ENCODE measurements around the gene SRSF8. TPM values are rescaled to one million over a fixed set of nuclear protein-coding genes. Genes with fewer than 3 reads are reported as not detected.
A peak's percentile ranks its signal among the peaks of the same experiment; 100 is the strongest.
"Not testable (repeated sequence)": the region's sequence is repeated elsewhere in the genome, so short reads cannot be mapped to it uniquely, and the experiment has no call there.

The SRSF8 gene
- total RNA-seq, 1 donor from 2014 or later: 43.6 TPM

GRCh38 chr11:95095858-95096587, 29.3 kb downstream of the SRSF8 start:
- DNase-seq (ENCODE audit: low spot score): no peak

GRCh38 chr11:95097209-95097608, 30.5 kb downstream of the SRSF8 start:
- no peak for DNase-seq (ENCODE audit: low spot score)

- no peak for DNase-seq (ENCODE audit: low spot score)
Measured at GRCh38 chr11:95098826-95099225, 32.1 kb downstream of the SRSF8 start.

- DNase-seq (ENCODE audit: low spot score): no peak
Measured at GRCh38 chr11:95100191-95100648, 33.5 kb downstream of the SRSF8 start.

- no peak for DNase-seq (ENCODE audit: low spot score)
Measured at GRCh38 chr11:95100856-95101507, 34.3 kb downstream of the SRSF8 start.

GRCh38 chr11:95101935-95102334, 35.2 kb downstream of the SRSF8 start:
- DNase-seq (ENCODE audit: low spot score): no peak

GRCh38 chr11:95102733-95103132, 36.0 kb downstream of the SRSF8 start:
- DNase-seq (ENCODE audit: low spot score): no peak

- DNase-seq (ENCODE audit: low spot score): no peak
Measured at GRCh38 chr11:95103701-95104100, 37.0 kb downstream of the SRSF8 start.

GRCh38 chr11:95104121-95104830, 37.6 kb downstream of the SRSF8 start:
- no peak for DNase-seq (ENCODE audit: low spot score)

- no peak for DNase-seq (ENCODE audit: low spot score)
Measured at GRCh38 chr11:95104856-95105255, 38.1 kb downstream of the SRSF8 start.

- DNase-seq (ENCODE audit: low spot score): peak; percentile 61
Measured at GRCh38 chr11:95108159-95108611, 41.5 kb downstream of the SRSF8 start.

GRCh38 chr11:95108671-95109551, 42.2 kb downstream of the SRSF8 start:
- DNase-seq (ENCODE audit: low spot score): no peak

- DNase-seq (ENCODE audit: low spot score): not testable (repeated sequence)
Measured at GRCh38 chr11:95111471-95111870, 44.8 kb downstream of the SRSF8 start.

- no peak for DNase-seq (ENCODE audit: low spot score)
Measured at GRCh38 chr11:95111923-95112540, 45.3 kb downstream of the SRSF8 start.

- DNase-seq (ENCODE audit: low spot score): no peak
Measured at GRCh38 chr11:95115597-95115996, 48.9 kb downstream of the SRSF8 start.

GRCh38 chr11:95119361-95120060, 52.8 kb downstream of the SRSF8 start:
- DNase-seq (ENCODE audit: low spot score): no peak

Data from mucosa of gallbladder (tissue), 1 donor.